GM18951 (cell line): Measurements from ENCODE around the gene IGF2R.
"Not testable (repeated sequence)": the region's sequence is repeated elsewhere in the genome, so short reads cannot be mapped to it uniquely, and the experiment has no call there.

Experiments used
- POLR2A ChIP-seq: IDR thresholded peaks from 4 replicates; pipeline ENCODE4 v1.6.1; 2011; ENCODE audit warnings: mild to moderate bottlenecking; ENCODE audit not compliant: insufficient read length, insufficient read depth; ENCODE audit errors: extremely low read depth
- in situ Hi-C: fragments of 300-500 bp; cut with MboI; formaldehyde crosslinking; loops from one replicate; pipeline ENCODE4 v1.12.0; 2022; ENCODE audit warnings: low sequenced_read_pairs, mixed read lengths, inconsistent platforms; ENCODE audit not compliant: unreplicated experiment

The IGF2R gene

DNA sequence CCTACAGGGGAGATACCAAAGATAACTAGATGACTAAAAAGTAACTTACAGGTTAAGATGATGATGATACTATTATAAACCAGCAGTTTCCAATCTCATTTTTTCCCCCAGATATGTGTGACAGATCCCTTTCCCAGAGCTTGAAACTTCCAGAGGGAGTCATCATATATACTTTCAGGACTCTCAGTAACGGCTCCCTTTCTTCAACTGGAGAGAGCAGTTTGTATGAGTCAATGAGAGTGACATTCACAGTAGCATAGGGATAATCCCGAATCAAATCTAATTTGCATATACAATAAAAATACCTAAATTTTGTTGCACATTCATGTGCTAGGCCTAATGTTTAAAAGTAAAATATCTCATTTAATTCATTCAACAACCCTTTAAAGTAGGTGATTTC is 29.7 kb downstream of the IGF2R start:
- in situ Hi-C loops: no loop called here
- no peak for TF ChIP-seq POLR2A

DNA sequence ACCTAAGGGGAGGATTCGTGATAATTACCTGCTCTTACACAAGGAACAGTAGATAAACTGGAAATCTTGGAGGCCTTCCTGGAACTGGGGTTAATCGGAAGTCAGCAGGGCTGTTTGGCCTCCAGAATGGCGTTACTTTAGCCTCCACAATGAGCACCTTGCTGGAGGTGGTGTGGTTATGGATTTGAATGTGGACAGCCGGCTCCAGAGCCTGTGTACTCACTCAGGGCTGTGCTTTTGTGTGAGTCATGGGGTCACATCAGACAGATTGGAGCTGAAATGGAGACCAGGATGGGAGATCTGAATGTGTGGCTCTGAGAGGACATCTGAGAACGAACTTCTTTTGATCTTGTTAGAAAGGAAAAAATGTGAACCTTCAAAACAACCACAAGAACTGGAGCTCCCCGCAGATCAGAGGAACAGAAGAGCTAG is 30.4 kb downstream of the IGF2R start:
- TF ChIP-seq POLR2A: no peak
- in situ Hi-C loops: no loop called here

DNA sequence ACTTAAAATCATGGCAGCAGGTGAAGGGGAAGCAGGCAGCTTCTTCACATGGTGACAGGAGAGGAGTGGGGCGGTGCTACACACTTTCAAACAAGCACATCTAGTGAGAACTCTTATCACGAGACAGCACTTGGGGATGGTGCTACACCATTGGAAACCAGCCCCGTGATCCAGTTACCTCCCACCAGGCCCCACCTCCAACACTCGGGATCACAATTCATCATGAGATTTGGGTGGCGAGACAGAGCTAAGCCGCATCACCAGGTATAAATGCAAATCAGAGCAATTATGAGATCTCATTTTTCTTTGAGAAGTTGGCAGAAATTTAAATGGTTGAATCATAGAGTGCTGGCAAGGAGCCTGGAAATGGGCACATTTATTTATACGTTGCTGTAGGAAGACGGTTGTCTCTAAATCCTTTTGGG is 31.4 kb downstream of the IGF2R start:
- no peak for TF ChIP-seq POLR2A
- in situ Hi-C loops: no loop called here

DNA sequence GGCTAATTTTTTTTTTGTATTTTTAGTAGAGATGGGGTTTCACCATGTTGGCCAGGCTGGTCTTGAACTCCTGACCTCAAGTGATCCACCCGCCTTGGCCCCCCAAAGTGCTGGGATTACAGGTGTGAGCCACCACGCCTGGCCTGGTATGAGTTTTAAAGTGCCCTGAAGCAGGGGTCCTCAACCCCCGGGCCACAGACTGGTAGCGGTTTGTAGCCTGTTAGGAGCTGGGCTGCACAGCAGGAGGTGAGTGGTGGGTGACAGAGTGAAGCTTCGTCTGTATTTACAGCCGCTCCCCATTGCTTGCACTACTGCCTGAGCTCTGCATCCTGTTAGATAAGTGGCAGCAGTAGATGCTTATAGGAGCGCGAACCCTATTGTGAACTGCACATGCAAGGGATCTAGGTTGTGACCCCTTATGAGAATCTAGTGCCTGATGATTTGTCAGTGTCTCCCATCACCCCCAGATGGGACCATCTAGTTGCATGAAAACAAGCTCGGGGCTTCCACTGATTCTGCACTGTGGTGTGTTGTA is 32.1 kb downstream of the IGF2R start:
- in situ Hi-C loops: not testable (repeated sequence)

DNA sequence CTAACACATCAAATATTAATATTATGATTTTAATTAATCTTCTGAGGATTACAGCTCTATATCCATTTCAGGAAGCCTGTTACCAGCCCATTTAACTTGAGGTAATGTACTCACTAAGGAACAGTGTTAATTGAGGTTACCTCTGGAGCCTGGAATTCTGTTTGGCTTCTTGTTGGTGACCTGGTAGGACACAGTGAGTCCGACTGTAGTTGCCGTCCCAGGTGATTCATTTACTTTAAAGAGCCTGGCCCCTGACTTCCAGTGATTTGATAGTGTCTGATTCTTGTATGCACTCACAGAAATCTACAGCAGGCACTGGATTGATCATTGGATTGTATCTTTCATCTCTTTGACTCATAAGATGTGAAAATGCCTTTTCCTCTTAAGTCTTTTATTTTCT is 34.0 kb downstream of the IGF2R start:
- in situ Hi-C loops: no loop called here
- no peak for TF ChIP-seq POLR2A

DNA sequence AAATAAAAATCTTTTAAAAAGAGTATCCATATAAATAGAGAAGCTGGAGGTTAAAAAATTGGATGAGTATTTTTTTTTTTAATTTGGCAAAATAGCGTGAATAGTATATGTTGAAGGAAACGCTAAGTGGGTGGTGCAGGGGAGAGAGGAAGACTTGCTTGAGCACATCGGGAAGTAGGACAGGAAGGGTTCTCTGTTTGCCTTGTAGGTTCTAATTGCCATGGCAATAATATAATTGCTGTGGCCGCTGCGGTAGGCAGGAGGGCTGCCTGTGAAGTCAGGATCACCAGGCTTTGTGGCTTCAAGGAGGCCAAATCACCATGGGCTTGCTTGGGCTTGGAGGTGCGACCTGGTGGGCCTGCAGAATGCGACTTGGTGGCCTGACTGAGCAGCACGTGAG is 35.1 kb downstream of the IGF2R start:
- TF ChIP-seq POLR2A: no peak
- in situ Hi-C loops: no loop called here

DNA sequence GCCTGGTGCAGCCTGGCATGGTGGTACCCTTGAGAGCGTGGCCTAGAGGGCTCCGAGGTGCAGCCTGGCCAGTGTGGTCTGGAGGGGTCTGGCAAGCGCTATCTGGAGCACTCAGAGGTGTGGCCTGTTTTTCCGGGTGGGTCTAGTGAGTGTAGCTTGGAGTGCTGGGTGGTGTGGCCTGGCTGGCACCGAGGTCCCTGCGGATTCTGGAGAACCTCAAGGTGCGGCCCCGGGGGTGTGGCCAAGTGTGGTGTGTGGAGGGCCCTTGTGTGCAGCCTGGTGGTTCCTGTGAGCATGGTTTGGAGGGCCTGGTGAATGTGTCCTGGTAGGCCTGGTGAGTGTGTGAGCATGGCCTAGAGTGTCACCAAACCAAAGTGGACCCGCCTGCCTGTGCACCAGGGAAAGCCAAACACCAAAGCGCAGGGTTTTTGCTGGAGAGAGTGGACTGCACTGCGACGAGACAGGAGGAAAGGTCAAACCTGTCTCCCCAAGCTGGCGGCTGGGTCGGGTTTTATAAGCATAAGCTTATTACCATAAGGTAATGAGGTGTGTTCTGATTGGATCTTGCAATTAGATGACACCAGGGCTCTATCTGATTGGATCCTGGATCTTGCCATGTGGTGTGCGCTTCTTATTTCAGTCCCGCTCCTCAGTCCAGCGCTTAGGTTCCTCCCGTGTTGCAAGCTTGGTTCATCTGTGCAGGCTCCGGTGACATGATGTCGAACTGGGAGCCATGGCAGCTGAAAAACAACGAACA is 35.7 kb downstream of the IGF2R start:
- in situ Hi-C loops: no loop called here
- no peak for TF ChIP-seq POLR2A

DNA sequence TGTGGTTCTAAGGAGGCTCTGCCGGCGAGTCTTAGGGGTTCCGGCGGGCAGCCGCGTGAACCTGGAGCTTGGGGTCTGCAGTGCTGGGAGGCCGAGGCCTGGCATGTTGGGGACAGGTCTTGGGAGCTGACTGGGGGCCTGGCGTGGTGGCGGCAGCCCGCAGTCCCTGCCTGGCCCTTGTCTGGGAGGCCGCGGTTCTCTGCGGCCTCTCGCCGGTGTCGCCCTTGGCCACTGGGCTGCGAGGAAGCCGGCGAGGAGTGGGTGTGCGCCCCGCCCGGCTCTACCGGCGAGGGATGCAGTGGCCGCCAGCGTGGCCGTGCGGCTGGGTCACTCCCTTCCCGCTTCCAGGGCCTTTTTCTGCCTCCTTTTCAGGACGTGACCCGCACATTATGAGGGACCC is 36.3 kb downstream of the IGF2R start:
- in situ Hi-C loops: no loop called here
- no peak for TF ChIP-seq POLR2A

DNA sequence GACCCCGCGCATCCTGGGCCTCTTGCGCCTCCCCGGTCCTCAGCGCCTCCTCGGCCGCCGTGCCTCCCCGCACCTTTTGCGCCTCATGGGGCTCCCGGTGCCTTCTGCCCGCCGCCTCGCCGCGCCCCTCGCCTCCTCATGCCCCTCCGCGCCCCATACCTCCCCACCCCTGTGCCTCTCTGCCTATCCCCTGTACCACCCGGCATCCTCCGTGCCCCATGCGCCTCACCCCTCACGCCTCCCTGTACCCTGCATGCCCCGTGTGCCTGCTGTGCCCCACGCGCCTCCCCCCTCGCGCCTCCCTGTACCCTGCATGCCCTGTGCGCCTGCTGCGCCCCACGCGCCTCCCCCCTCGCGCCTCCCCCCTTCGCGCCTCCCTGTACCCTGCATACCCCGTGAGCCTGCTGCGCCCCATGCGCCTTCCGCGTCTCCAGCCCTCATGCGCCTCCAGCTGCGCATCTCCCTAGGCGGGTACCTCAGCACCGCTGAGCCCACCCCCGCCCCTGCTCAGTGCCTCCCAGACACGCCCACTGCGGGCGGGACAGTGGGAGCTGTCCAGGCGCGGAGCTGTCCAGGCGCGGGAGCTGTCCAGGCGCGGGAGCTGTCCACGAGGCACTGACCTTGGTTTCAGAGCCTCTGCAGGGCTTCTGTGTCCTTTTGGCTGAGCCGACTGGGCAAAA is 37.1 kb downstream of the IGF2R start:
- in situ Hi-C loops: no loop called here

DNA sequence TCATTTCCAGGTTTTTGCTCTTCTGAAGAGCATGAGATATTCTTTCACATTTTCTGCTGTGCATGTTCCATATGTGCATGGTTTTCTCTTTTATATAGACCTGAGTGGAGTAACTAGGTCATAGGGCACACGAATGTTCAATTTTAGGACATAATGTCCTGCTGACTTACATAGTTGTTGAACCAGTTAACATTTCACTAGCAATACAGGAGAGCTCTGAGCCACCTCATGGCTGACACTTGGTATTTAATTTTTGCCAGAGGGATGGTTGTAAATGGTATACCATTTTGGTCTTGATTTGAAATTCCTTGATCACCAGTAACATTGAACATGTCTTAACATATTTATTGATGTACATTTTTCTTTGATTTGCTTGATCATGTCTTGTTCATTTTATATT is 38.3 kb downstream of the IGF2R start:
- no peak for TF ChIP-seq POLR2A
- in situ Hi-C loops: no loop called here

More for the DNA sequence above, 37.1 kb downstream of the IGF2R start:
- TF ChIP-seq POLR2A: no peak

DNA sequence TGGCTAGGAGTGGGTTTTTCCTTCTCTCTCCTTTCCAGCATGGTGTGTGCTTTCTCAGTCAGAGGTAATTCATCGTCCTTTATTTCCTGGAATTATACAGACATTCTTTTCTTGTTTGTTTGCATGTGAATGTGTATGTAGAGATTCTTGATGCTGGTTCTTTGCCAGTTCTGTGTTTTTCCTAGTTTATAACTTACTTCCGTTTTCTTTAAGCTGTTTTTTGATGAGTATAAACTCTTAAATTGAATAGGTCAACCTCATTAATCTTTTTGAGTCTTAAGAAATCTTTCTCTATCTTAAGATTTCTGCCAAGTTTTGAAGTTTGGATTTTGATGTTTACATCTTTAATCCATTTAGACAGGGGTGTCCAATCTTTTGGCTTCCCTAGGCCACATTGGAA is 38.7 kb downstream of the IGF2R start:
- TF ChIP-seq POLR2A: no peak
- in situ Hi-C loops: no loop called here

DNA sequence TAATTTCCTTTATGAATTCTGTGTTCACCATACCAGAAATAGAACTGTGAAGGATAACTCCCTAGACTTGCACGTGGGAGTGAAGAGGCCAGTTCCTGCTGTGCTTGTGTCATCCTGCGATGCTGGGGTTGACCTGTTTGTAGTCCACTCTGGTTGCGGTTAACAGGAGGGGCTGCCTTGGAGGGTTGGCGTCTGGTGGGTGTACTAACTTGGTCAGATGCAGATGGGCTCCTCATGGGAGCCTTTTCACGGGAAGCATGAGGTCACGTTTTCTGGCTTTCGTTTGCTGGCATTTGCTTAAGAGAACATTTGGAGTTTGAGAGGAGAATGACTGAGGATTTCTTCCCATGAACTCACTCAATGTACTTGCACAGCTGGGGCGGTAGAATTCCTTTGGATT is 41.2 kb downstream of the IGF2R start:
- no peak for TF ChIP-seq POLR2A
- in situ Hi-C loops: no loop called here

DNA sequence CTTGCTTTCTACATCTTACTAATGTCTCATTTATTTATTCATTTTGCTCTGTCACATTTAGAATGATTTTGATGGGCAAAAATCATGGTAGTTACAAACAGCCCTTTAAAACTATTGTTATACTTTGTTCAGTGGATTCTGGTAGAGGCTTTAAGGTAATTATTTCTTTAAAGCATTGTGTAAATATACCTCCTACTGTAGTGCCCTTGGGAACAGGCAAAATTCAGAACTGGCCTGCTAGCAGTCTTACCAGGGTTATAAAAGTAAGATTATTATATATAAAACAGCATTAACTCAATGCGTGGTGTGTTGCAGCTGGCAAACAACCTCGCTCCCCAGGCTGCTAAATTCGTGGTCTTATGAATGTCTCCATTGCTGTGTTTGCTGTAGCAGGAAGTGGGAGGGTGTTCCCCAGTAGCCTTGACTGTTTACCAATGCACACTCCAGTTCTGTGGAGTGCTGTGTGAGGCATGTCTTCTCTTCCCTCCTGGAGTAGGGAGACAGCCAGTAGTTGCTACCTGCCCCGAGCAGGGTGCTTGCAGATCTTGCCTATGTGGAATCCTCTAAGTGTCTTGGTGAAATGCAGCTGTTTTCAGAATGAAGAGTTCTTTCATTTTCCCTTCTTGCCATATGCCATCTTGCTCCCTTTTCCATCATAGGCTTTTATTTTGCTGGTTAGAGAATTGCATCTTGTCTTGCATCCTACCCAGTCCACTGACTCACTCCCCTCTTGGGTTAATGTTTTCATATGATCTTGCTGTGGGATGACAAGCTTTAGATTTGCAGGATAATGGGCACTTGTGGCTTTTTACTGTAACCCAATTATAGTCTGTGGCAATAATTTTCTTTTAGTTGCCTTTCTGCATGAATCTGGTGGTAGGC is 45.3 kb downstream of the IGF2R start:
- TF ChIP-seq POLR2A: no peak
- in situ Hi-C loops: no loop called here
